Gastroesophageal sphincter (tissue), 3 donors: Measurements from ENCODE around the gene SDK1.

Experiments
- CTCF ChIP-seq, 4 experiments: fragments of 200-600 bp in 2 of 4; fragments of 450-650 bp in 2 of 4; sonication (generic) in 1 of 4; IDR thresholded peaks; one replicate each; pipeline ENCODE4 v1.5.1; 2017 to 2019; ENCODE audit warnings: antibody characterized with exemption in 4 of 4, mild to moderate bottlenecking in 2 of 4, moderate library complexity in 2 of 4
- EP300 ChIP-seq: sonication (generic); formaldehyde crosslinking; IDR thresholded peaks from one replicate; pipeline ENCODE4 v1.6.1; 2017; ENCODE audit warnings: antibody characterized with exemption, mild to moderate bottlenecking
- POLR2A ChIP-seq, 2 donors: fragments of 450-650 bp; IDR thresholded peaks; one replicate each; pipeline ENCODE4 v1.6.1; 2017; ENCODE audit warnings: antibody characterized with exemption in 2 of 2, mild to moderate bottlenecking in 2 of 2, moderate library complexity in 1 of 2
- POLR2AphosphoS5 ChIP-seq: sonication (generic); formaldehyde crosslinking; IDR thresholded peaks from one replicate; pipeline ENCODE4 v1.6.1; 2017; ENCODE audit warnings: antibody characterized with exemption

GRCh38 chr7:4281231-4281993 is 980.4 kb downstream of the SDK1 start:
- TF ChIP-seq CTCF (IDR thresholded peaks at IDR 0.05) (no peak), EP300 (no peak), POLR2AphosphoS5 (no peak), POLR2A (IDR thresholded peaks at IDR 0.05) (no peak)
